ENCODE measurements around the gene DISC1.

- TF ChIP-seq, protein P1, sequence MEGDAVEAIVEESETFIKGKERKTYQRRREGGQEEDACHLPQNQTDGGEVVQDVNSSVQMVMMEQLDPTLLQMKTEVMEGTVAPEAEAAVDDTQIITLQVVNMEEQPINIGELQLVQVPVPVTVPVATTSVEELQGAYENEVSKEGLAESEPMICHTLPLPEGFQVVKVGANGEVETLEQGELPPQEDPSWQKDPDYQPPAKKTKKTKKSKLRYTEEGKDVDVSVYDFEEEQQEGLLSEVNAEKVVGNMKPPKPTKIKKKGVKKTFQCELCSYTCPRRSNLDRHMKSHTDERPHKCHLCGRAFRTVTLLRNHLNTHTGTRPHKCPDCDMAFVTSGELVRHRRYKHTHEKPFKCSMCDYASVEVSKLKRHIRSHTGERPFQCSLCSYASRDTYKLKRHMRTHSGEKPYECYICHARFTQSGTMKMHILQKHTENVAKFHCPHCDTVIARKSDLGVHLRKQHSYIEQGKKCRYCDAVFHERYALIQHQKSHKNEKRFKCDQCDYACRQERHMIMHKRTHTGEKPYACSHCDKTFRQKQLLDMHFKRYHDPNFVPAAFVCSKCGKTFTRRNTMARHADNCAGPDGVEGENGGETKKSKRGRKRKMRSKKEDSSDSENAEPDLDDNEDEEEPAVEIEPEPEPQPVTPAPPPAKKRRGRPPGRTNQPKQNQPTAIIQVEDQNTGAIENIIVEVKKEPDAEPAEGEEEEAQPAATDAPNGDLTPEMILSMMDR (IDR thresholded peaks at IDR 0.05; ENCODE audit: insufficient read depth, low read length), result peak; percentile 64
- TF ChIP-seq SPI1 (IDR thresholded peaks at IDR 0.05; ENCODE audit: borderline replicate concordance, low read depth), result no peak
- no peak for TF ChIP-seq GABPA (IDR thresholded peaks at IDR 0.05; ENCODE audit: low read depth)
- TF ChIP-seq POLR2AphosphoS5 (IDR thresholded peaks at IDR 0.05; ENCODE audit: low read depth), result no peak
These were observed 98.5 kb downstream of the DISC1 start for GRCh38 chr1:231724876-231725647.

Measured in HL-60 (cell line).